Stomach (tissue), 4 donors: ENCODE data around the gene IQGAP3.

ENCODE experiments used
- CTCF ChIP-seq, 7 experiments: fragments of 450-650 bp in 4 of 7; fragments of 200-600 bp in 3 of 7; sonication (generic) in 3 of 7; IDR thresholded peaks; one replicate each; pipeline ENCODE4 v1.5.1; 2016 to 2019; ENCODE audit warnings: antibody characterized with exemption in 7 of 7, control low read depth in 2 of 7, mild to moderate bottlenecking in 1 of 7
- EP300 ChIP-seq: sonication (generic); formaldehyde crosslinking; IDR thresholded peaks from one replicate; pipeline ENCODE4 v1.6.1; 2017; ENCODE audit warnings: antibody characterized with exemption
- POLR2A ChIP-seq, 4 donors: fragments of 450-650 bp; IDR thresholded peaks; one replicate each; pipeline ENCODE4 v1.6.1; 2016; ENCODE audit warnings: antibody characterized with exemption in 4 of 4, control low read depth in 2 of 4, mild to moderate bottlenecking in 1 of 4, moderate library complexity in 1 of 4
- POLR2AphosphoS5 ChIP-seq, 3 donors: sonication (generic); formaldehyde crosslinking; IDR thresholded peaks; one replicate each; pipeline ENCODE4 v1.6.1; 2016; ENCODE audit warnings: antibody characterized with exemption in 3 of 3

DNA sequence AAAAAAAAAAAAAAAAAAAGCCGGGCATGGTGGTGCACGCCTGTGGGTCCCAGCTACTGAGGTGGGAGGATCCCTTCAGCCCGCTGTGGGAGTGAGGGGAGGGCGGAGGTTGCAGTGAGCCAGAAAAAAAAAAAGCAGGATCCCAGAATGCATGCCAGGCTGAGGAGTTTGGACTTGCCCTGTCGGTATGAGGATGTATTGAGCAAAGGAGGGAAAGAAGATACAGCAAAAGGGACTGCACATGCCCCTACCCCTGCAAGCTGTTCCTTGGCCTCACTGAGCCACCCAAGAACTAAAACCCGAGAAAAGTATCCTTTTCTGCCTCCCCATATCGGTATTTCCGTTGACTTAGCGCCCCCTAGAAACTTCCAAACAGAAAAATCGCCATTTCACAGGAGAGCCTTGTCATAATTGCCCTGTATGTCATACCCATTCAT, 30.2 kb upstream of the IQGAP3 start:
- TF ChIP-seq EP300, result no peak
- TF ChIP-seq POLR2A (IDR thresholded peaks at IDR 0.05), result no peak
- no peak for TF ChIP-seq CTCF (IDR thresholded peaks at IDR 0.05)
- TF ChIP-seq POLR2AphosphoS5 (IDR thresholded peaks at IDR 0.05), result no peak
